HG03108 (cell line): Measurements from ENCODE around the gene FAM219B.

ENCODE experiments used
- ATAC-seq: cut with Tn5 transposase; IDR thresholded peaks from one replicate; pipeline ENCODE4 v1.9.1; 2021; ENCODE audit warnings: moderate library complexity; ENCODE audit not compliant: unreplicated experiment

FAM219B gene

GRCh38 chr15:74851960-74852359 lies 54.7 kb downstream of the FAM219B start:
- no peak for ATAC-seq

- no peak for ATAC-seq
Measured at GRCh38 chr15:74850393-74850792, 56.3 kb downstream of the FAM219B start.
